ENCODE measurements around the gene NKD1. TPM values are rescaled to one million over a fixed set of nuclear protein-coding genes. Genes with fewer than 3 reads are reported as not detected.

NKD1 gene
- total RNA-seq, 1 donor from 2014 or later, result 1.7 TPM

GRCh38 chr16:50604610-50605009 lies 56.4 kb downstream of the NKD1 start:
- Histone ChIP-seq H3K4me1 (peaks cover 38% of the 10 kb centered on the region), H3K27ac (no peak overlapping the region), H3K4me3 (no peak overlapping the region), H3K9me3 (no peaks in the 10 kb centered on the region), H3K27me3 (no peaks in the 10 kb centered on the region), H3K36me3 (no peaks in the 10 kb centered on the region)
- intact Hi-C loops (cut with DNase I), result no loop called here
- TF ChIP-seq POLR2AphosphoS5 (IDR thresholded peaks at IDR 0.05; ENCODE audit: insufficient read depth in 1 of 2, low read depth in 1 of 2) (no peak), CTCF (IDR thresholded peaks at IDR 0.05) (no peak), POLR2A (IDR thresholded peaks at IDR 0.05) (no peak)
- DNase-seq (ENCODE audit: extremely low spot score in 2 of 2), result no peak

- intact Hi-C loops (cut with DNase I), result no loop called here
- no peaks in the 10 kb centered on the region for H3K9me3 ChIP-seq
- H3K27me3 ChIP-seq, result no peaks in the 10 kb centered on the region
- DNase-seq (ENCODE audit: extremely low spot score in 2 of 2), result no peak
- H3K4me3 ChIP-seq, result no peak overlapping the region
- H3K27ac ChIP-seq, result no peak overlapping the region
- H3K36me3 ChIP-seq, result no peaks in the 10 kb centered on the region
- no peak for TF ChIP-seq POLR2A (IDR thresholded peaks at IDR 0.05)
- TF ChIP-seq POLR2AphosphoS5 (IDR thresholded peaks at IDR 0.05; ENCODE audit: insufficient read depth in 1 of 2, low read depth in 1 of 2), result no peak
- no peak for TF ChIP-seq CTCF (IDR thresholded peaks at IDR 0.05)
- peaks cover 32% of the 10 kb centered on the region for H3K4me1 ChIP-seq
Observed at GRCh38 chr16:50605733-50606430, 57.7 kb downstream of the NKD1 start.

- peaks cover 26% of the 10 kb centered on the region for H3K4me1 ChIP-seq
- intact Hi-C loops (cut with DNase I), result no loop called here
Observed at GRCh38 chr16:50606431-50607050, 58.3 kb downstream of the NKD1 start.

GRCh38 chr16:50607051-50607431 lies 58.8 kb downstream of the NKD1 start:
- Histone ChIP-seq H3K27me3 (no peaks in the 10 kb centered on the region), H3K4me3 (no peak overlapping the region), H3K9me3 (no peaks in the 10 kb centered on the region), H3K27ac (no peak overlapping the region), H3K36me3 (no peaks in the 10 kb centered on the region), H3K4me1 (peaks cover 21% of the 10 kb centered on the region)
- intact Hi-C loops (cut with DNase I), result no loop called here
- TF ChIP-seq CTCF (IDR thresholded peaks at IDR 0.05), result no peak
- no peak for TF ChIP-seq POLR2A (IDR thresholded peaks at IDR 0.05)
- TF ChIP-seq POLR2AphosphoS5 (IDR thresholded peaks at IDR 0.05; ENCODE audit: insufficient read depth in 1 of 2, low read depth in 1 of 2), result no peak
- no peak for DNase-seq (ENCODE audit: extremely low spot score in 2 of 2)

More at GRCh38 chr16:50606431-50607050, 58.3 kb downstream of the NKD1 start:
- Histone ChIP-seq H3K27me3 (no peaks in the 10 kb centered on the region), H3K27ac (no peak overlapping the region), H3K36me3 (no peaks in the 10 kb centered on the region), H3K9me3 (no peaks in the 10 kb centered on the region), H3K4me3 (no peak overlapping the region)
- no peak for DNase-seq (ENCODE audit: extremely low spot score in 2 of 2)
- TF ChIP-seq POLR2AphosphoS5 (IDR thresholded peaks at IDR 0.05; ENCODE audit: insufficient read depth in 1 of 2, low read depth in 1 of 2) (no peak), POLR2A (IDR thresholded peaks at IDR 0.05) (no peak), CTCF (IDR thresholded peaks at IDR 0.05) (no peak)

GRCh38 chr16:50607447-50607846 lies 59.3 kb downstream of the NKD1 start:
- Histone ChIP-seq H3K36me3 (no peaks in the 10 kb centered on the region), H3K27me3 (no peaks in the 10 kb centered on the region), H3K9me3 (no peaks in the 10 kb centered on the region), H3K4me3 (no peak overlapping the region), H3K4me1 (peaks cover 17% of the 10 kb centered on the region), H3K27ac (no peak overlapping the region)
- DNase-seq (ENCODE audit: extremely low spot score in 2 of 2), result no peak
- intact Hi-C loops (cut with DNase I), result no loop called here
- TF ChIP-seq POLR2AphosphoS5 (IDR thresholded peaks at IDR 0.05; ENCODE audit: insufficient read depth in 1 of 2, low read depth in 1 of 2), result no peak
- no peak for TF ChIP-seq POLR2A (IDR thresholded peaks at IDR 0.05)
- TF ChIP-seq CTCF (IDR thresholded peaks at IDR 0.05), result no peak

Measured in vagina (tissue), 2 donors.